Lower leg skin (tissue), 3 donors: Measurements from ENCODE around the gene ARHGAP10.

Source experiments
- POLR2A ChIP-seq, 2 donors: fragments of 450-650 bp; IDR thresholded peaks; one replicate each; pipeline ENCODE4 v1.6.1; 2016 to 2017; ENCODE audit warnings: antibody characterized with exemption in 2 of 2, mild to moderate bottlenecking in 1 of 2, moderate library complexity in 1 of 2
- TF ChIP-seq, protein P1 (sequence below), 3 donors: fragments of 450-650 bp; IDR thresholded peaks; one replicate each; pipeline ENCODE4 v1.5.1; 2016; ENCODE audit warnings: antibody characterized with exemption in 3 of 3, mild to moderate bottlenecking in 3 of 3, moderate library complexity in 2 of 3

DNA sequence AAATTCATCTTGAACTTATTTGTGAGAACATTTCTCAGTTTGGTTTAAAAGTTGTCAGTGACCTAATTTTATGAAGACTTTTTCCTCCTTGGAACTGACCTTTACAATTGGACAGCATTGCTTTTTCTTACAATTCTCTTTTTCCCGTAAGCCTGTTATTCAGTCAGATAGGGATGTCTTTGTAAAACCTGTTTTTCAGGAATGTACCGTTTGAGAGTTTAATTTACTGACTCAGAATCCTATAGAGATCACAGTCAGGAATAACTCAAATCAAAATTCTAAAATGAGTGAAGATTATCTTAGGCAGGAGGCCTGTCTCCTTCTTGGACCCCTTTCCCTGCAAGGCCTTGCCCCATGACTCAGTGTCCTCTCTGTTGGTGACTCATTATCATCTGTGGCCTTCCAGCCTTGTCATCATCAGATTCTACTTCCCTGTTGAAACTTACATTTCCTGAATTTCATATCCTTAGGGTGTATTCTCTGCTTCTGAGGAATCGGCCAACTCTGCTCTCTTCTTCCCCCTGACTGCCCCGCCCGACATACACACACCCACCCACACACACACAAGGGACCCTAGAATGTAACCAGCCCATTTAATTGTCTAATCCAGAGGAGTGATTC, 99.8 kb downstream of the ARHGAP10 start:
- TF ChIP-seq POLR2A (IDR thresholded peaks at IDR 0.05) = no peak
- TF ChIP-seq, protein P1, sequence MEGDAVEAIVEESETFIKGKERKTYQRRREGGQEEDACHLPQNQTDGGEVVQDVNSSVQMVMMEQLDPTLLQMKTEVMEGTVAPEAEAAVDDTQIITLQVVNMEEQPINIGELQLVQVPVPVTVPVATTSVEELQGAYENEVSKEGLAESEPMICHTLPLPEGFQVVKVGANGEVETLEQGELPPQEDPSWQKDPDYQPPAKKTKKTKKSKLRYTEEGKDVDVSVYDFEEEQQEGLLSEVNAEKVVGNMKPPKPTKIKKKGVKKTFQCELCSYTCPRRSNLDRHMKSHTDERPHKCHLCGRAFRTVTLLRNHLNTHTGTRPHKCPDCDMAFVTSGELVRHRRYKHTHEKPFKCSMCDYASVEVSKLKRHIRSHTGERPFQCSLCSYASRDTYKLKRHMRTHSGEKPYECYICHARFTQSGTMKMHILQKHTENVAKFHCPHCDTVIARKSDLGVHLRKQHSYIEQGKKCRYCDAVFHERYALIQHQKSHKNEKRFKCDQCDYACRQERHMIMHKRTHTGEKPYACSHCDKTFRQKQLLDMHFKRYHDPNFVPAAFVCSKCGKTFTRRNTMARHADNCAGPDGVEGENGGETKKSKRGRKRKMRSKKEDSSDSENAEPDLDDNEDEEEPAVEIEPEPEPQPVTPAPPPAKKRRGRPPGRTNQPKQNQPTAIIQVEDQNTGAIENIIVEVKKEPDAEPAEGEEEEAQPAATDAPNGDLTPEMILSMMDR (IDR thresholded peaks at IDR 0.05) = no peak
